CD4-positive, CD25-positive, alpha-beta regulatory T cell (primary cell): ENCODE results near the gene KCP. TPM values are rescaled to one million over a fixed set of nuclear protein-coding genes. Genes with fewer than 3 reads are reported as not detected.
A peak's percentile ranks its signal among the peaks of the same experiment; 100 is the strongest.

Experiments
- ATAC-seq, 2 donors: fragments of 150-1000 bp; cut with Tn5 transposase; one replicate each; pipeline ENCODE4 v1.10.0; 2021; ENCODE audit warnings: low read depth in 2 of 2, moderate number of reproducible peaks in 2 of 2, moderate library complexity in 1 of 2
- DNase-seq, 3 donors: peaks; one replicate each; pipeline versions ENCODE4 v3.0.0 to v3.0.0-alpha.2; 2012 to 2022; ENCODE audit warnings: mixed read lengths in 1 of 3
- H3K27ac ChIP-seq: one replicate; pipeline ENCODE4 v1.7.0; 2013; ENCODE audit warnings: mild to moderate bottlenecking, low read length; ENCODE audit not compliant: insufficient read depth, poor library complexity, severe bottlenecking
- H3K27me3 ChIP-seq: one replicate; pipeline ENCODE4 v1.7.0; 2013; ENCODE audit warnings: low read length; ENCODE audit not compliant: control insufficient read depth, insufficient read depth
- H3K36me3 ChIP-seq: one replicate; pipeline ENCODE4 v1.7.0; 2013; ENCODE audit warnings: mild to moderate bottlenecking, low read length, moderate library complexity; ENCODE audit not compliant: control insufficient read depth, insufficient read depth
- H3K4me1 ChIP-seq: 2 replicates; pipeline ENCODE4 v1.7.0; 2013; ENCODE audit warnings: mild to moderate bottlenecking, low read length; ENCODE audit not compliant: insufficient read depth, control insufficient read depth, poor library complexity, severe bottlenecking
- H3K4me3 ChIP-seq: one replicate; pipeline ENCODE4 v1.7.0; 2013; ENCODE audit warnings: low read depth, mild to moderate bottlenecking, low read length, moderate library complexity
- H3K9me3 ChIP-seq, 2 experiments: 1 replicate in 1 of 2; 2 replicates in 1 of 2; pipeline ENCODE4 v1.7.0; 2013; ENCODE audit warnings: low read length in 2 of 2, mild to moderate bottlenecking in 1 of 2, moderate library complexity in 1 of 2; ENCODE audit not compliant: control insufficient read depth in 2 of 2
- H3K27ac Mint-ChIP-seq, 3 donors: one replicate each; pipeline ENCODE4 v1.8.0; 2020 to 2022; ENCODE audit warnings: mild to moderate bottlenecking in 3 of 3, mixed read lengths in 3 of 3, moderate library complexity in 2 of 3
- H3K27me3 Mint-ChIP-seq: one replicate; pipeline ENCODE4 v1.8.0; 2022; ENCODE audit warnings: mild to moderate bottlenecking, mixed read lengths
- H3K36me3 Mint-ChIP-seq: one replicate; pipeline ENCODE4 v1.8.0; 2020; ENCODE audit warnings: mixed read lengths
- H3K4me1 Mint-ChIP-seq, 4 donors: one replicate each; pipeline ENCODE4 v1.8.0; 2020 to 2022; ENCODE audit warnings: mixed read lengths in 4 of 4, mild to moderate bottlenecking in 1 of 4
- H3K4me3 Mint-ChIP-seq, 4 donors: one replicate each; pipeline ENCODE4 v1.8.0; 2020 to 2022; ENCODE audit warnings: mild to moderate bottlenecking in 4 of 4, mixed read lengths in 4 of 4, moderate library complexity in 3 of 4
- H3K9me3 Mint-ChIP-seq, 7 donors: one replicate each; pipeline ENCODE4 v1.8.0; 2020 to 2022; ENCODE audit warnings: mixed read lengths in 7 of 7, mild to moderate bottlenecking in 3 of 7, moderate library complexity in 2 of 7
- polyA plus RNA-seq, 4 donors: library from polyadenylated mRNA; unstranded; fragments of 300-500 nt; fragmentation: Illumina TruSeq; gene quantifications; one replicate each; pipeline ENCODE4 v1.2.3, GENCODE V29; 2021
- total RNA-seq: library from RNA; stranded (reverse); gene quantifications from one replicate; pipeline ENCODE4 v1.2.3, GENCODE V29; 2022

KCP gene
- total and polyA plus RNA-seq, 5 donors from 2014 or later, result 0.08 to 0.22 (median 0.08) TPM; not detected in 2

GRCh38 chr7:128832880-128833147 is 77.7 kb downstream of the KCP start:
- Histone ChIP-seq H3K27me3 (peaks cover 3% of the 10 kb centered on the region), H3K4me3 (no peak overlapping the region)
- peaks cover 0 to 22% (median 3%) of the 10 kb centered on the region in 4 donors for H3K4me1 Mint-ChIP-seq

GRCh38 chr7:128831994-128832879 is 78.3 kb downstream of the KCP start:
- Histone ChIP-seq H3K27ac (no peak overlapping the region), H3K9me3 (no peaks in the 10 kb centered on the region), H3K4me3 (no peak overlapping the region), H3K27me3 (peaks cover 5% of the 10 kb centered on the region), H3K36me3 (no peaks in the 10 kb centered on the region), H3K4me1 (peaks cover 26% of the 10 kb centered on the region)
- H3K27ac Mint-ChIP-seq, result no peak overlapping the region
- ATAC-seq, result no peak
- DNase-seq, result no peak
- peaks cover 0 to 3% (median 0%) of the 10 kb centered on the region in 7 donors for H3K9me3 Mint-ChIP-seq
- H3K36me3 Mint-ChIP-seq, result no peaks in the 10 kb centered on the region
- H3K4me3 Mint-ChIP-seq, result peak overlapping the region in 1 of 4 donors; percentile 28
- peaks cover 0 to 22% (median 3%) of the 10 kb centered on the region in 4 donors for H3K4me1 Mint-ChIP-seq
- H3K27me3 Mint-ChIP-seq, result peaks cover 62% of the 10 kb centered on the region

More at GRCh38 chr7:128832880-128833147, 77.7 kb downstream of the KCP start:
- Histone ChIP-seq H3K36me3 (no peaks in the 10 kb centered on the region), H3K27ac (no peak overlapping the region), H3K4me1 (peaks cover 26% of the 10 kb centered on the region), H3K9me3 (no peaks in the 10 kb centered on the region)
- H3K4me3 Mint-ChIP-seq, result no peak overlapping the region
- H3K9me3 Mint-ChIP-seq, result peaks cover 0 to 3% (median 0%) of the 10 kb centered on the region in 7 donors
- H3K27ac Mint-ChIP-seq, result no peak overlapping the region
- peaks cover 59% of the 10 kb centered on the region for H3K27me3 Mint-ChIP-seq
- no peaks in the 10 kb centered on the region for H3K36me3 Mint-ChIP-seq
- DNase-seq (no peak), ATAC-seq (no peak)

- ATAC-seq (no peak), DNase-seq (peak in 1 of 3 donors; percentile 4)
- Histone ChIP-seq H3K36me3 (no peaks in the 10 kb centered on the region), H3K27ac (no peak overlapping the region), H3K9me3 (no peaks in the 10 kb centered on the region), H3K4me3 (no peak overlapping the region), H3K4me1 (peaks cover 26% of the 10 kb centered on the region), H3K27me3 (peaks cover 5% of the 10 kb centered on the region)
- no peaks in the 10 kb centered on the region for H3K36me3 Mint-ChIP-seq
- peaks cover 62% of the 10 kb centered on the region for H3K27me3 Mint-ChIP-seq
- H3K27ac Mint-ChIP-seq, result no peak overlapping the region
- peaks cover 0 to 3% (median 0%) of the 10 kb centered on the region in 7 donors for H3K9me3 Mint-ChIP-seq
- peak overlapping the region in 2 of 4 donors; percentile 67 to 73 for H3K4me3 Mint-ChIP-seq
- peaks cover 0 to 22% (median 3%) of the 10 kb centered on the region in 4 donors for H3K4me1 Mint-ChIP-seq
Measured at GRCh38 chr7:128831178-128831993, 79.1 kb downstream of the KCP start.

- H3K4me3 Mint-ChIP-seq, result peak within 1 kb of the TSS in 3 of 4 donors; percentile 55 to 80 (median 76)
- Histone ChIP-seq H3K4me3 (no peak within 1 kb of the TSS), H3K36me3 (no peaks in the 10 kb centered on the region), H3K27me3 (peaks cover 5% of the 10 kb centered on the region), H3K4me1 (peaks cover 26% of the 10 kb centered on the region), H3K27ac (no peak within 1 kb of the TSS), H3K9me3 (no peaks in the 10 kb centered on the region)
- peaks cover 0 to 22% (median 3%) of the 10 kb centered on the region in 4 donors for H3K4me1 Mint-ChIP-seq
- DNase-seq (peak in 2 of 3 donors; percentile 36 to 50), ATAC-seq (peak; percentile 32 to 34)
- H3K9me3 Mint-ChIP-seq, result peaks cover 0 to 3% (median 0%) of the 10 kb centered on the region in 7 donors
- H3K27me3 Mint-ChIP-seq, result peaks cover 62% of the 10 kb centered on the region
- no peaks in the 10 kb centered on the region for H3K36me3 Mint-ChIP-seq
- H3K27ac Mint-ChIP-seq, result no peak within 1 kb of the TSS
Measured at GRCh38 chr7:128830231-128831177, 80.0 kb downstream of the KCP start, which contains the start of gene FLNC. Gene FLNC, plus strand, starts transcription at chr7:128830406. Its CDS starts 232 bp downstream, at chr7:128830638.

- H3K27ac Mint-ChIP-seq, result no peak overlapping the region
Measured at GRCh38 chr7:128829391-128830166, 80.9 kb downstream of the KCP start.

GRCh38 chr7:128827971-128828711 is 82.4 kb downstream of the KCP start:
- peaks cover 5% of the 10 kb centered on the region for H3K27me3 ChIP-seq
- no peak for ATAC-seq
- Mint-ChIP-seq H3K27ac (no peak overlapping the region), H3K4me3 (no peak overlapping the region), H3K9me3 (peaks cover 0 to 3% (median 0%) of the 10 kb centered on the region in 7 donors), H3K4me1 (peaks cover 0 to 22% (median 3%) of the 10 kb centered on the region in 4 donors), H3K27me3 (peaks cover 46% of the 10 kb centered on the region), H3K36me3 (no peaks in the 10 kb centered on the region)
- H3K9me3 ChIP-seq, result no peaks in the 10 kb centered on the region
- H3K4me3 ChIP-seq, result no peak overlapping the region
- H3K27ac ChIP-seq, result no peak overlapping the region
- H3K36me3 ChIP-seq, result no peaks in the 10 kb centered on the region
- peaks cover 26% of the 10 kb centered on the region for H3K4me1 ChIP-seq
- no peak for DNase-seq

More at GRCh38 chr7:128829391-128830166, 80.9 kb downstream of the KCP start:
- DNase-seq, result no peak
- peak overlapping the region in 2 of 4 donors; percentile 41 to 59 for H3K4me3 Mint-ChIP-seq
- H3K27me3 ChIP-seq, result peaks cover 5% of the 10 kb centered on the region
- no peaks in the 10 kb centered on the region for H3K36me3 Mint-ChIP-seq
- H3K4me1 ChIP-seq, result peaks cover 26% of the 10 kb centered on the region
- no peaks in the 10 kb centered on the region for H3K9me3 ChIP-seq
- H3K27ac ChIP-seq, result no peak overlapping the region
- H3K9me3 Mint-ChIP-seq, result peaks cover 0 to 3% (median 0%) of the 10 kb centered on the region in 7 donors
- peaks cover 55% of the 10 kb centered on the region for H3K27me3 Mint-ChIP-seq
- ATAC-seq, result no peak
- H3K36me3 ChIP-seq, result no peaks in the 10 kb centered on the region
- H3K4me3 ChIP-seq, result no peak overlapping the region
- H3K4me1 Mint-ChIP-seq, result peaks cover 0 to 22% (median 3%) of the 10 kb centered on the region in 4 donors
